GM18909 (cell line): ENCODE data around the gene PTGDS.

ENCODE experiments used
- ATAC-seq: cut with Tn5 transposase; IDR thresholded peaks from one replicate; pipeline ENCODE4 v1.9.1; 2021; ENCODE audit warnings: mild to moderate bottlenecking; ENCODE audit not compliant: unreplicated experiment, poor library complexity

Gene PTGDS

GRCh38 chr9:136945333-136946227 is 31.7 kb upstream of the PTGDS start:
- ATAC-seq = no peak

GRCh38 chr9:136946228-136947027 is 30.9 kb upstream of the PTGDS start:
- no peak for ATAC-seq

- ATAC-seq = no peak
These were observed 30.0 kb upstream of the PTGDS start for GRCh38 chr9:136947028-136947891.

GRCh38 chr9:136947955-136948510 is 29.3 kb upstream of the PTGDS start:
- no peak for ATAC-seq

- no peak for ATAC-seq
These were observed 28.0 kb upstream of the PTGDS start for GRCh38 chr9:136949239-136949816.

- peak; percentile 81 for ATAC-seq
These were observed 27.3 kb upstream of the PTGDS start for GRCh38 chr9:136949817-136950655.

- no peak for ATAC-seq
These were observed 26.5 kb upstream of the PTGDS start for GRCh38 chr9:136950656-136951276.

- no peak for ATAC-seq
These were observed 25.6 kb upstream of the PTGDS start, which contains the start of gene LCN12 for GRCh38 chr9:136951541-136952320. LCN12 (plus strand) TSS chr9:136952273; CDS start chr9:136952328, 55 bp downstream.

- ATAC-seq = no peak
These were observed 24.9 kb upstream of the PTGDS start for GRCh38 chr9:136952321-136952850.

- ATAC-seq = no peak
These were observed 24.2 kb upstream of the PTGDS start for GRCh38 chr9:136952876-136953770.

- ATAC-seq = no peak
These were observed 23.5 kb upstream of the PTGDS start for GRCh38 chr9:136953771-136954269.

- no peak for ATAC-seq
These were observed 22.8 kb upstream of the PTGDS start for GRCh38 chr9:136954270-136955083.

GRCh38 chr9:136955202-136955942 is 21.9 kb upstream of the PTGDS start:
- ATAC-seq = no peak

GRCh38 chr9:136955943-136956335 is 21.4 kb upstream of the PTGDS start:
- ATAC-seq = no peak

GRCh38 chr9:136956604-136957003 is 20.7 kb upstream of the PTGDS start:
- no peak for ATAC-seq
